ENCODE data around the gene AXIN2. TPM values are rescaled to one million over a fixed set of nuclear protein-coding genes. Genes with fewer than 3 reads are reported as not detected.

AXIN2 gene
- total RNA-seq, 2 experiments from 2014 or later, result 3.5 to 4.3 TPM

DNA sequence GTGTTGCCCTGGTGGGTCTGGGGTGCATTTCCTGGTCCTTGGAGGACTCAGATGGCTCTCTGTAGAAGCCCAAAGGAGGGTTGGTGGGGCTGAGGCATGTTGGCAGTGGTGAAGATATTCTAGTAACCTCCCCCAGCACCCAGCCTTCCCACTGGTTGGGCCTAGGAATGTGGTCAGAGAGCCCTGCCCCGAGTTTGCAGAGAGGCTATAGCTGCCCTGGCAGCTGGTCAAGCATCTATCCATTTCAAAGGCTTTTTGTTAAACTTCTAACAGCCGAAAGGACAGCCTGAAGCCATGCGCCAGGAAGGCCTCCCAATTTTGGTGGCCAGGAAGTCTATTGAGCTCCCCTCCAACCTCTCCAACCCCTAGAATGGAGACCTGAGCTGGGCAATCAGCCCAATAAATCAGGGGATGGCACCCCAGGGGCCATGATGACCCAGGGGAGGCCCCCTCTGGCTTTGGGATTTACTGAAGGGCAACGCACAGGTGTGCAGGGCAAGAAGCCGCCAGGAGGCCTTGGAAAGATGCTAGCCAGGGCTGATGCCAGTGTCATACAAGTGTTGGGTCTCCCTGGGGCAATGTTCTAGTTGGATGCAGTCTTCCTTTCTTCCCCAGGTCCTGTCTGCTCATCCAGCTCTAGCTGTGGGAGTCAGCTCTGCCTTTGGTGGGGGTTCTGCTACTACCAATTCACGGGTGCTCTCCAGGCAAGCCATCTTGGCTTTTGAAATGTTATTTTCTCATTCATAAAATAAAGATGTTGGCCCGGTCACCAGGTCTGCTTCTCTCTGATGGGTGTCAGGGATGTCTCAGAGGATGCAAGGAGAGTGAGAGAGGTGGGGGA, 30.9 kb upstream of the AXIN2 start:
- H3K36me3 Mint-ChIP-seq (ENCODE audit: low read depth), result no peaks in the 10 kb centered on the region
- ChIA-PET POLR2A (no interaction called here), CTCF (interaction anchor here (0.6 kb wide), 1 partner anchor 38 kb away, joined by 5 read pairs; no protein-coding TSS in a partner anchor)
- H3K4me3 Mint-ChIP-seq, result no peak overlapping the region
- H3K4me1 Mint-ChIP-seq, result peaks cover 5% of the 10 kb centered on the region
- DNase-seq, result no peak
- no peaks in the 10 kb centered on the region for H3K9me3 Mint-ChIP-seq
- H3K27me3 Mint-ChIP-seq, result peaks cover 2% of the 10 kb centered on the region
- H3K27ac Mint-ChIP-seq, result no peak overlapping the region

GRCh38 chr17:65589321-65589720, 27.9 kb upstream of the AXIN2 start:
- no peak for DNase-seq
- ChIA-PET CTCF (no interaction called here), POLR2A (no interaction called here)
- no peaks in the 10 kb centered on the region for H3K9me3 Mint-ChIP-seq
- H3K27ac Mint-ChIP-seq, result no peak overlapping the region
- no peak overlapping the region for H3K4me3 Mint-ChIP-seq
- H3K36me3 Mint-ChIP-seq (ENCODE audit: low read depth), result no peaks in the 10 kb centered on the region
- no peaks in the 10 kb centered on the region for H3K27me3 Mint-ChIP-seq
- H3K4me1 Mint-ChIP-seq, result peaks cover 5% of the 10 kb centered on the region

- H3K9me3 Mint-ChIP-seq, result no peaks in the 10 kb centered on the region
- H3K27me3 Mint-ChIP-seq, result no peaks in the 10 kb centered on the region
- DNase-seq, result no peak
- no peaks in the 10 kb centered on the region for H3K36me3 Mint-ChIP-seq (ENCODE audit: low read depth)
- CTCF ChIA-PET, result no interaction called here
- peaks cover 7% of the 10 kb centered on the region for H3K4me1 Mint-ChIP-seq
- POLR2A ChIA-PET, result no interaction called here
- H3K27ac Mint-ChIP-seq, result no peak overlapping the region
- no peak overlapping the region for H3K4me3 Mint-ChIP-seq
Observed at GRCh38 chr17:65588181-65588808, 26.8 kb upstream of the AXIN2 start.

DNA sequence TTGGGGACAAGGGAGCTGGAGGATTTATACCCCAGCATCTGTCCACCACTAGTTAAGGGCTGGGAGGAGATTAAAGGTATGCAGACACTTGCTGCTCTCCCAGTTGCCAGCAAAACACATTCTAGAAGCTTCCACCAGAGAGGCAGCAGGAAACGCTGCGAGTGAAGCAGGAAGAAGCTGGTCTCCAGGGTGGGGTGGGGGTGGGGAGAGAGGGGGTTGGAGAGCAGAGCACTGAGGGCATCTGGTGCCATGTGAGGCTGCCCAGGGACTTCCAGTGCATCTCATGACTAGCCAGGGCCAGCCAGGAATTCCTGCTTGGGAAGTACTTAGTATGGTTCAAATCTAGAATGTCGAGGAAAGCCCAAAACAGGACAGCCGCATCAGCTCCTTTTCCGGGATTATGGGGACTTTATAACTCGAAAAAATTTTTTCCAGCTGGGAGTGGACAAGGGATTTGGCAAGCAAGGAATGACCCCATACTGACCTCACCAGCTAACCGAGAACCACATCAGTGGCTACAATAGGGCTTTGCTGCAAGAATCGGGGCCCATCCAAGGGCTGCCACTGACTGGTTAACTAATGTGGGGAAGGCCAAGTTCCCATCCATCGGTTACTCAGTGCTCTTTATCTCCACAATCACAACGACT, 26.2 kb upstream of the AXIN2 start:
- ChIA-PET POLR2A (no interaction called here), CTCF (interaction anchor here (1.2 kb wide), 1 partner anchor 578 kb away, joined by 3 read pairs; no protein-coding TSS in a partner anchor)
- Mint-ChIP-seq H3K4me1 (peaks cover 7% of the 10 kb centered on the region), H3K4me3 (no peak overlapping the region), H3K9me3 (no peaks in the 10 kb centered on the region), H3K36me3 (ENCODE audit: low read depth) (no peaks in the 10 kb centered on the region), H3K27me3 (no peaks in the 10 kb centered on the region), H3K27ac (no peak overlapping the region)
- DNase-seq, result no peak

DNA sequence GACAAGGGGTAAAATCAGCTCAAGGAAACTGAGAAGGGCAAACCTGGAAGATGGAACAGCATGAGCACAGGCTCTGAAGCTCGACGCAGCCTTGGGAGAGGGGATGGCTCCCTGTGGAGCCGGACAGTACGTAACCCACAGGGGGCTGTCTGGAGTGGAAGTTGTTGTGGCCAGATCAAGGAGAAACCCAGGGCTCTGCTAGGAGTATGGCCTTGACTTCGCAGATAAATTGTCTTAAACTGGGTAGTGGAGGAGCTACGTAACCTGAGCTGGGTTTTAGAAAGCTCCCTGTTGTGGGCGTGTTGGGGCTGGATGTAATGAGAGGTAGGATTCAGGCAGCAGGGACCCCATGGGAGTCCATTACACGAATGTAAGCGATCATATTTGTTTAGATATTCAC, 25.5 kb upstream of the AXIN2 start:
- Mint-ChIP-seq H3K36me3 (ENCODE audit: low read depth) (no peaks in the 10 kb centered on the region), H3K4me1 (peaks cover 7% of the 10 kb centered on the region), H3K9me3 (no peaks in the 10 kb centered on the region), H3K27me3 (no peaks in the 10 kb centered on the region), H3K27ac (no peak overlapping the region), H3K4me3 (no peak overlapping the region)
- ChIA-PET POLR2A (no interaction called here), CTCF (interaction anchor here (1.2 kb wide), 1 partner anchor 579 kb away, joined by 3 read pairs; no protein-coding TSS in a partner anchor)
- DNase-seq, result no peak

- no peak for DNase-seq
- H3K4me1 Mint-ChIP-seq, result peaks cover 7% of the 10 kb centered on the region
- H3K27me3 Mint-ChIP-seq, result no peaks in the 10 kb centered on the region
- no peaks in the 10 kb centered on the region for H3K9me3 Mint-ChIP-seq
- H3K27ac Mint-ChIP-seq, result no peak overlapping the region
- ChIA-PET POLR2A (no interaction called here), CTCF (no interaction called here)
- H3K36me3 Mint-ChIP-seq (ENCODE audit: low read depth), result no peaks in the 10 kb centered on the region
- no peak overlapping the region for H3K4me3 Mint-ChIP-seq
Observed at GRCh38 chr17:65584604-65585521, 23.4 kb upstream of the AXIN2 start.

GRCh38 chr17:65583921-65584603, 22.6 kb upstream of the AXIN2 start:
- Mint-ChIP-seq H3K9me3 (no peaks in the 10 kb centered on the region), H3K36me3 (ENCODE audit: low read depth) (no peaks in the 10 kb centered on the region), H3K27ac (no peak overlapping the region), H3K4me1 (peaks cover 7% of the 10 kb centered on the region), H3K4me3 (no peak overlapping the region), H3K27me3 (no peaks in the 10 kb centered on the region)
- ChIA-PET CTCF (no interaction called here), POLR2A (no interaction called here)
- no peak for DNase-seq

DNA sequence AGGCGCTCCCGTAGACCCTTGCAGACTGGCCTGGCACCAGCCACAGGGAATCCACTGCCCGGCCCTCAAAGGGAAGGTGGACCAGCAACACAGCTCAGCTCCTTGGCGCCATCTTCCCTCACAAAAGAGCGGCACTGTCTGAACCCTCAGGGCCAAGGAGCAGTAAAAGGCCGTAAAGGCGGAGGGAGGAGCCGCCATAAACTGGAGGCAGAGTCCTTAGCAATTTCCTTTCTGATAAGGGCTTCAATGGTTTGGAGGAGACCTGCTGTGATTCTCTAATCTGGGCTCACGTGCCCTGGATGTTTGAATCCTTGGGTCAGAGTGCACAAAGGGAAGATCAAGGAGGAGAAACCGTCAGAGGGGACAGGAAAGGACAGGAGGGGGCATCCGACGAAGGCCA, 15.5 kb upstream of the AXIN2 start:
- Mint-ChIP-seq H3K27ac (no peak overlapping the region), H3K36me3 (ENCODE audit: low read depth) (no peaks in the 10 kb centered on the region), H3K4me1 (no peaks in the 10 kb centered on the region), H3K4me3 (no peak overlapping the region), H3K27me3 (no peaks in the 10 kb centered on the region), H3K9me3 (no peaks in the 10 kb centered on the region)
- ChIA-PET CTCF (no interaction called here), POLR2A (no interaction called here)
- DNase-seq, result no peak

GRCh38 chr17:65573282-65573602, 11.8 kb upstream of the AXIN2 start:
- H3K4me3 Mint-ChIP-seq, result no peak overlapping the region
- no peaks in the 10 kb centered on the region for H3K9me3 Mint-ChIP-seq
- POLR2A ChIA-PET, result no interaction called here
- no peak overlapping the region for H3K27ac Mint-ChIP-seq
- CTCF ChIA-PET, result no interaction called here
- peaks cover 6% of the 10 kb centered on the region for H3K27me3 Mint-ChIP-seq
- H3K36me3 Mint-ChIP-seq (ENCODE audit: low read depth), result no peaks in the 10 kb centered on the region
- no peak for DNase-seq
- H3K4me1 Mint-ChIP-seq, result no peaks in the 10 kb centered on the region

- ChIA-PET CTCF (no interaction called here), POLR2A (no interaction called here)
- H3K9me3 Mint-ChIP-seq, result no peaks in the 10 kb centered on the region
Observed at GRCh38 chr17:65572581-65573281, 11.3 kb upstream of the AXIN2 start.

DNA sequence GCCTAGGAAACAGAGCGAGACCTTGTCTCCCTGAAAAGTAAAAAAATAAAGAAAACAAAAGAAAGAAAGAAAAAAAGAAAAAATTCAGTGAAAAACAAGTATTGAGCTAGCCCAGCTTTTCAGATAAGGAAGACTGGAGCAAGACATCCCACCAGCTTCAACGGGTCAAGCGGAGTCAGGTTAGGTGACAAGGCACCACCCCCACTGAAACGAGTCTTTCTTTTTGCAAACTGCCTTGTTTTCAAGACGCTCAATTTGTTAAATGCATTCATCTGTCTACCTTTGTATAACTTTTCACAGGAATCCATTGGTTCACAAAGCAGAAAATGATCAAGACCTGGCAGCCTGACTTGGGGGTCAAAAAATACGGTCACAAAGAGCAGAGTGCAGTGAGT, 10.7 kb upstream of the AXIN2 start:
- Mint-ChIP-seq H3K4me3 (no peak overlapping the region), H3K36me3 (ENCODE audit: low read depth) (no peaks in the 10 kb centered on the region), H3K4me1 (no peaks in the 10 kb centered on the region), H3K27me3 (peaks cover 8% of the 10 kb centered on the region), H3K27ac (no peak overlapping the region), H3K9me3 (no peaks in the 10 kb centered on the region)
- no peak for DNase-seq
- ChIA-PET CTCF (no interaction called here), POLR2A (no interaction called here)

More at GRCh38 chr17:65572581-65573281, 11.3 kb upstream of the AXIN2 start:
- no peak for DNase-seq
- Mint-ChIP-seq H3K27me3 (peaks cover 8% of the 10 kb centered on the region), H3K27ac (no peak overlapping the region), H3K4me1 (no peaks in the 10 kb centered on the region), H3K4me3 (no peak overlapping the region), H3K36me3 (ENCODE audit: low read depth) (no peaks in the 10 kb centered on the region)

DNA sequence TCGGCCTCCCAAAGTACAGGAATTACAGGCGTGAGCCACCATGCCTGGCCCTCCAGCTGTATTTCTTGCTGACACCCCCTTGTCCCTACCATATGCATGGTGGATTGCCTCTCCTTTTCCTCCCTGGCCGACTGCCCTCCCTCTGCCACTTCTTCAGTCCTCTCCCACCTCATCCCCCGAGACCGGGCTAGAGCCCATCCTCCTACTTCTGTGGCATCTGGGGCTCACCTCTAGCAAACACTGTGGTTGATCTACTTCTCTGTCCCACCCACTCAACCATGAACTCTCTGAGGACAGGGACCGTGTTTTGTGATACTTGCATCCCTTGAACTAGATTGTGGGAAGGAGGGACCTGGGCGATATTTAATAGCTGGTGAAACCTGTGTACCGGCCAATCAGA, 7.5 kb upstream of the AXIN2 start:
- DNase-seq, result no peak
- H3K27me3 Mint-ChIP-seq, result peaks cover 8% of the 10 kb centered on the region
- ChIA-PET POLR2A (no interaction called here), CTCF (no interaction called here)
- peaks cover 4% of the 10 kb centered on the region for H3K4me1 Mint-ChIP-seq
- H3K27ac Mint-ChIP-seq, result no peak overlapping the region
- no peaks in the 10 kb centered on the region for H3K36me3 Mint-ChIP-seq (ENCODE audit: low read depth)
- H3K4me3 Mint-ChIP-seq, result no peak overlapping the region
- no peaks in the 10 kb centered on the region for H3K9me3 Mint-ChIP-seq
